ENCODE data around the gene CLIP3. TPM values are rescaled to one million over a fixed set of nuclear protein-coding genes. Genes with fewer than 3 reads are reported as not detected.

Gene CLIP3
- polyA plus RNA-seq, 1 donor (not counting 4 experiments of a cell fraction or from before 2014, with no cell fraction given): 0.38 TPM

DNA sequence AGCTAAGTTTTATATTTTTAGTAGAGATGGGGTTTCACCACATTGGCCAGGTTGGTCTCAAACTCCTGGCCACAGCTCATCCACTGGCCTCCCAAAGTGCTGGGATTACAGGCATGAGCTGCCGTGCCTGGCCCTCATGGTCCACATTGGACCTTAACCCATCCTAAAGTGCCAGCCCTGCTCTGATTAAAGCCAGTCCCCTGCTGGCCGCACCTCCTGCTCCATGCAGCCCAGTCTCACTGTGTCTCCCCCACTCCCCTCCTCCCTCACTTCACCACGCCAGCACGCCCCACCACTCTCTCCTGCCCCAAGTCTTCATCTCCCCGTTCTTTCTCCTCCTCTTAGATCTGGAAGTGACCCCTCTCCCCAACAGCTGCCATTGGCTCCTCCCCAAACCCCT, 54.4 kb downstream of the CLIP3 start:
- Histone ChIP-seq H3K27me3 (ENCODE audit: control insufficient read depth, extremely low read depth, insufficient read depth, low read length) (peaks cover 6% of the 10 kb centered on the region), H4K20me1 (ENCODE audit: control insufficient read depth, extremely low read depth, insufficient read depth, low read length) (no peaks in the 10 kb centered on the region)
- dilution Hi-C loops (cut with MboI; ENCODE audit: extremely low pct_ligation_motif_present, low sequenced_read_pairs): no loop called here

DNA sequence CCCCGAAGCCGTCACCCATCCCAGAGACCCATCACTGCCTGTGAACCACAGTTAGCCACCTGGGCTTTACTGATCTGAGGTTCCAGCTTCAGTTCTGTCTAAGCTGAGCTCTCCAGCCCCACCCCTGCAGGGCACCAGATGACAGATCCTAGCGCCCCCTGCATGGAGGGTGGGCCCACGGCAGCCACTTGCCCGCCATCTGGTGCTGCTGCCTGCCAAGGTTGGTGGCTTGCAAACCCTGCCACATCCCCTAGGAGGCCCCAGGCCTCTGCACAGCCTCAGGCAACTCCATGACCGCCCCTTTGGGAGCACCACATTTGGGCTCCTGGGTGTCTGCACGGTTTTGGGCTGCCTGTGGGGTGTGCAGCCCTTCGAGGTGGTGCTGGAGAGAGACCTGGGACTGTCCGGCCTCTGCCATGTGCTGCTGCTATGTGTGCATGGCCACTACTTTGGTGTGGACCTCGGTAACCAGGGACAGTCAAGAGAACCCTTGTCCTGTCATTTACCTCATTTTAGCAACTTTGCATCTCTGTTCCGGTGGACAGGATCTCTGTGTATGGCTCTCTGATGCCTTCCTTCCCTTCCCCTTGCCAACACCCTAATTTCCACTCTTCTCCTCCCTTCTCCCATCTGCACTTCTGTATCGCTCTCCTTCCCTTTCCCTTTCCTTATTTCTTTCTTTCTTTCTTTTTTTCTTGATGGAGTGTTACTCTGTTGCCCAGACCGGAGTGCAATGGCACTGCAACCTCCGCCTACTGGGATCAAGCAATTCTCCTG, 55.0 kb downstream of the CLIP3 start:
- no peaks in the 10 kb centered on the region for H3K9me3 ChIP-seq (ENCODE audit: control insufficient read depth, low read depth, low read length)
- H3K79me2 ChIP-seq (ENCODE audit: control insufficient read depth, insufficient read depth, low read length): no peaks in the 10 kb centered on the region
- no peak for FAIRE-seq
- no peak overlapping the region for H3K27ac ChIP-seq (ENCODE audit: control insufficient read depth, insufficient read depth, low read length)
- H3K4me3 ChIP-seq (ENCODE audit: control insufficient read depth in 2 of 3, extremely low read depth in 1 of 3, insufficient read depth in 2 of 3, low read depth in 1 of 3, low read length in 3 of 3): no peak overlapping the region
- H3K36me3 ChIP-seq (ENCODE audit: control insufficient read depth in 2 of 2, extremely low read depth in 1 of 2, insufficient read depth in 2 of 2, low read length in 2 of 2): no peaks in the 10 kb centered on the region
- dilution Hi-C loops (cut with MboI; ENCODE audit: extremely low pct_ligation_motif_present, low sequenced_read_pairs): no loop called here
- no peaks in the 10 kb centered on the region for H3K9me1 ChIP-seq (ENCODE audit: control insufficient read depth, extremely low read depth, insufficient read depth, low read length)
- DNase-seq (ENCODE audit: low read depth, low spot score): no peak
- no peak overlapping the region for H3K4me2 ChIP-seq (ENCODE audit: control insufficient read depth, extremely low read depth, insufficient read depth, low read depth, low read length)
- no peak overlapping the region for H3K9ac ChIP-seq (ENCODE audit: control insufficient read depth, extremely low read depth, insufficient read depth, low read length)
- H3K27me3 ChIP-seq (ENCODE audit: control insufficient read depth, extremely low read depth, insufficient read depth, low read length): peaks cover 6% of the 10 kb centered on the region
- TF ChIP-seq, protein P1, sequence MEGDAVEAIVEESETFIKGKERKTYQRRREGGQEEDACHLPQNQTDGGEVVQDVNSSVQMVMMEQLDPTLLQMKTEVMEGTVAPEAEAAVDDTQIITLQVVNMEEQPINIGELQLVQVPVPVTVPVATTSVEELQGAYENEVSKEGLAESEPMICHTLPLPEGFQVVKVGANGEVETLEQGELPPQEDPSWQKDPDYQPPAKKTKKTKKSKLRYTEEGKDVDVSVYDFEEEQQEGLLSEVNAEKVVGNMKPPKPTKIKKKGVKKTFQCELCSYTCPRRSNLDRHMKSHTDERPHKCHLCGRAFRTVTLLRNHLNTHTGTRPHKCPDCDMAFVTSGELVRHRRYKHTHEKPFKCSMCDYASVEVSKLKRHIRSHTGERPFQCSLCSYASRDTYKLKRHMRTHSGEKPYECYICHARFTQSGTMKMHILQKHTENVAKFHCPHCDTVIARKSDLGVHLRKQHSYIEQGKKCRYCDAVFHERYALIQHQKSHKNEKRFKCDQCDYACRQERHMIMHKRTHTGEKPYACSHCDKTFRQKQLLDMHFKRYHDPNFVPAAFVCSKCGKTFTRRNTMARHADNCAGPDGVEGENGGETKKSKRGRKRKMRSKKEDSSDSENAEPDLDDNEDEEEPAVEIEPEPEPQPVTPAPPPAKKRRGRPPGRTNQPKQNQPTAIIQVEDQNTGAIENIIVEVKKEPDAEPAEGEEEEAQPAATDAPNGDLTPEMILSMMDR (optimal IDR thresholded peaks at IDR 0.05 in 1 of 3, IDR thresholded peaks at IDR 0.05 in 1 of 3, conservative IDR thresholded peaks at IDR 0.05 in 1 of 3; ENCODE audit: extremely low read depth in 1 of 3, insufficient read depth in 2 of 3, low read length in 3 of 3): no peak
- TF ChIP-seq EZH2 (IDR thresholded peaks at IDR 0.05; ENCODE audit: low read length): no peak
- H3K4me1 ChIP-seq (ENCODE audit: control insufficient read depth, extremely low read depth, insufficient read depth, low read length): no peaks in the 10 kb centered on the region
- H2AFZ ChIP-seq (ENCODE audit: control insufficient read depth, low read length): no peak overlapping the region
- no peaks in the 10 kb centered on the region for H4K20me1 ChIP-seq (ENCODE audit: control insufficient read depth, extremely low read depth, insufficient read depth, low read length)

More for the DNA sequence above, 54.4 kb downstream of the CLIP3 start:
- H3K4me3 ChIP-seq (ENCODE audit: control insufficient read depth in 2 of 3, extremely low read depth in 1 of 3, insufficient read depth in 2 of 3, low read depth in 1 of 3, low read length in 3 of 3): no peak overlapping the region
- no peak overlapping the region for H3K27ac ChIP-seq (ENCODE audit: control insufficient read depth, insufficient read depth, low read length)
- FAIRE-seq (no peak), DNase-seq (ENCODE audit: low read depth, low spot score) (no peak)
- no peak overlapping the region for H3K4me2 ChIP-seq (ENCODE audit: control insufficient read depth, extremely low read depth, insufficient read depth, low read depth, low read length)
- H3K4me1 ChIP-seq (ENCODE audit: control insufficient read depth, extremely low read depth, insufficient read depth, low read length): no peaks in the 10 kb centered on the region
- H2AFZ ChIP-seq (ENCODE audit: control insufficient read depth, low read length): no peak overlapping the region
- H3K9me1 ChIP-seq (ENCODE audit: control insufficient read depth, extremely low read depth, insufficient read depth, low read length): no peaks in the 10 kb centered on the region
- H3K9ac ChIP-seq (ENCODE audit: control insufficient read depth, extremely low read depth, insufficient read depth, low read length): no peak overlapping the region
- H3K79me2 ChIP-seq (ENCODE audit: control insufficient read depth, insufficient read depth, low read length): no peaks in the 10 kb centered on the region
- no peak for TF ChIP-seq EZH2 (IDR thresholded peaks at IDR 0.05; ENCODE audit: low read length)
- TF ChIP-seq, protein P1 (optimal IDR thresholded peaks at IDR 0.05 in 1 of 3, IDR thresholded peaks at IDR 0.05 in 1 of 3, conservative IDR thresholded peaks at IDR 0.05 in 1 of 3; ENCODE audit: extremely low read depth in 1 of 3, insufficient read depth in 2 of 3, low read length in 3 of 3): no peak
- no peaks in the 10 kb centered on the region for H3K9me3 ChIP-seq (ENCODE audit: control insufficient read depth, low read depth, low read length)
- H3K36me3 ChIP-seq (ENCODE audit: control insufficient read depth in 2 of 2, extremely low read depth in 1 of 2, insufficient read depth in 2 of 2, low read length in 2 of 2): no peaks in the 10 kb centered on the region

All from keratinocyte (primary cell).